ENCODE results near the gene TFCP2. TPM values are rescaled to one million over a fixed set of nuclear protein-coding genes. Genes with fewer than 3 reads are reported as not detected.

Gene TFCP2
- total RNA-seq, 1 donor from 2014 or later = 40.0 TPM

GRCh38 chr12:51076236-51076930 is 96.6 kb downstream of the TFCP2 start:
- no peak for TF ChIP-seq CTCF (IDR thresholded peaks at IDR 0.05; ENCODE audit: unreplicated experiment)
- Mint-ChIP-seq H3K4me1 (ENCODE audit: low read depth) (peaks cover 11% of the 10 kb centered on the region), H3K9me3 (ENCODE audit: low read depth) (no peaks in the 10 kb centered on the region), H3K27ac (no peak overlapping the region), H3K36me3 (ENCODE audit: insufficient read depth) (peaks cover 24% of the 10 kb centered on the region), H3K4me3 (ENCODE audit: low read depth) (no peak overlapping the region), H3K27me3 (no peaks in the 10 kb centered on the region)
- no peak for DNase-seq (ENCODE audit: low spot score, unreplicated experiment)

DNA sequence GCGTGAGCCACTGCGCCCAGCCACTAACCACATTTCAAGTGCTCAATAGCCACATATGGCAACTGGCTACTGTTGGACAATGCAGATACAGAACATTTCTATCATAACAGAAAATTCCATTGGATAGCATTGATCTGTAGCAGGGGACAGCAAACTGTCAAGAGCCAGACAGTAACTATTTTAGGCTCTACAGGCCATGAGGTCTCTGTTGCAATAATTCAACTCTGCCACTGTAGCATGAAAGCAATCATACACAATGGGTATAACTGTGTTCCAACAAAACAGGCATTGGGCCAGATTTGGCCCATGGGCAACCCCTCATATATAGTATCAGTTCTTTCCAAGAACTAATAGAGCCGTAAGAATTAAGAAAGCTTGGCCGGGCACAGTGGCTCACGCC is 97.5 kb downstream of the TFCP2 start:
- TF ChIP-seq CTCF (IDR thresholded peaks at IDR 0.05; ENCODE audit: unreplicated experiment) = no peak
- Mint-ChIP-seq H3K27me3 (no peaks in the 10 kb centered on the region), H3K4me1 (ENCODE audit: low read depth) (peaks cover 7% of the 10 kb centered on the region), H3K4me3 (ENCODE audit: low read depth) (no peak overlapping the region), H3K36me3 (ENCODE audit: insufficient read depth) (peaks cover 20% of the 10 kb centered on the region), H3K9me3 (ENCODE audit: low read depth) (no peaks in the 10 kb centered on the region), H3K27ac (peak overlapping the region; percentile 7)
- no peak for DNase-seq (ENCODE audit: low spot score, unreplicated experiment)

- H3K36me3 Mint-ChIP-seq (ENCODE audit: insufficient read depth) = peaks cover 20% of the 10 kb centered on the region
- no peak overlapping the region for H3K4me3 Mint-ChIP-seq (ENCODE audit: low read depth)
- H3K9me3 Mint-ChIP-seq (ENCODE audit: low read depth) = no peaks in the 10 kb centered on the region
- H3K27me3 Mint-ChIP-seq = no peaks in the 10 kb centered on the region
- peaks cover 6% of the 10 kb centered on the region for H3K4me1 Mint-ChIP-seq (ENCODE audit: low read depth)
- no peak for TF ChIP-seq CTCF (IDR thresholded peaks at IDR 0.05; ENCODE audit: unreplicated experiment)
- peak overlapping the region; percentile 85 for H3K27ac Mint-ChIP-seq
- DNase-seq (ENCODE audit: low spot score, unreplicated experiment) = no peak
Measured at GRCh38 chr12:51071663-51072062, 101.3 kb downstream of the TFCP2 start.

DNA sequence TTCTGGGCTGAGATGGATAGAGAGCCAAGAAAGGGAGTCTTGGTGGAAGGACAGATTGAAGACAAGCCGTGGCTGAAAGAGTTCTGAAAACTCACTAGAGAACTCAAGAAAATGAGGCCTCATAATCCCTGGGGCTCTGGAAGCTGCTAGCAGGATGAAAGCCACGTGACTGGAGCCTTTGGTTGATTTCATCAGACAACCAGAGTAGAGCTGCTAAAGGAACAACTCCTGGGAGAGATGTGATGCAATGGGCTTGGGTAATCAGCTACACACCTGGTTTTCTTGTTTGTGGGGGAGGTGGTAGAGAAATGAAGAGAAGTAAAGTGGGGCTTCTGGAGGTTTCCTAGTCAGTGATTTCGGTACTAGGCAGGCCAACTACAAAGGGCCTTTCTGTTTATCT is 102.9 kb downstream of the TFCP2 start:
- no peak for TF ChIP-seq CTCF (IDR thresholded peaks at IDR 0.05; ENCODE audit: unreplicated experiment)
- Mint-ChIP-seq H3K4me1 (ENCODE audit: low read depth) (peaks cover 6% of the 10 kb centered on the region), H3K4me3 (ENCODE audit: low read depth) (no peak overlapping the region), H3K27me3 (no peaks in the 10 kb centered on the region), H3K9me3 (ENCODE audit: low read depth) (no peaks in the 10 kb centered on the region), H3K27ac (peak overlapping the region; percentile 46), H3K36me3 (ENCODE audit: insufficient read depth) (peaks cover 24% of the 10 kb centered on the region)
- no peak for DNase-seq (ENCODE audit: low spot score, unreplicated experiment)

DNA sequence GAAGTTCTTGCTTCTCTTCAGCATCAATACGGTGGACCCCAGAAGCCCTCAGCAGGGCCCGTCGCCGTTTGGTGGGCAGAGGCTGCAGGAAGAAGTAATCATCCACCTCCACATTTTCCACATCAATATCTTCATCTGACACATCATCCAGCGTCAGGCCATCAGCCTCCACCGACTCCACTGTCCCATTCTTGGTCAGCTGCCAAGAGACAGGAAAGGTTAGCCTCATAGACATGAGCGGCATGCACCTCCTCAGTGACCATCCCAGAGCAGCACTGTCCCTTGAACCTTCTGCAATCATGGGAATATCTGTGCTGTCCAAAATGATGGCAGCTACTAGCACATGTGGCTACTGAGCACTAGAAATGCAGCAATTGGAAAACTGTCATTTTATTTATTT is 105.2 kb downstream of the TFCP2 start:
- TF ChIP-seq CTCF (IDR thresholded peaks at IDR 0.05; ENCODE audit: unreplicated experiment) = no peak
- Mint-ChIP-seq H3K9me3 (ENCODE audit: low read depth) (no peaks in the 10 kb centered on the region), H3K4me1 (ENCODE audit: low read depth) (peaks cover 6% of the 10 kb centered on the region), H3K4me3 (ENCODE audit: low read depth) (no peak overlapping the region), H3K27ac (no peak overlapping the region), H3K27me3 (no peaks in the 10 kb centered on the region), H3K36me3 (ENCODE audit: insufficient read depth) (peaks cover 20% of the 10 kb centered on the region)
- DNase-seq (ENCODE audit: low spot score, unreplicated experiment) = no peak

Data from progenitor cell of endocrine pancreas (in vitro differentiated cells).